Smooth muscle cell of trachea (primary cell): ENCODE data around the gene PEX3. TPM values are rescaled to one million over a fixed set of nuclear protein-coding genes. Genes with fewer than 3 reads are reported as not detected.

Experiments used
- total RNA-seq: library from RNA; depleted of rRNA; stranded (reverse); fragments of >200 nt; gene quantifications from 2 replicates; pipeline ENCODE4 v1.2.1, GENCODE V29; 2014

The PEX3 gene, protein sequence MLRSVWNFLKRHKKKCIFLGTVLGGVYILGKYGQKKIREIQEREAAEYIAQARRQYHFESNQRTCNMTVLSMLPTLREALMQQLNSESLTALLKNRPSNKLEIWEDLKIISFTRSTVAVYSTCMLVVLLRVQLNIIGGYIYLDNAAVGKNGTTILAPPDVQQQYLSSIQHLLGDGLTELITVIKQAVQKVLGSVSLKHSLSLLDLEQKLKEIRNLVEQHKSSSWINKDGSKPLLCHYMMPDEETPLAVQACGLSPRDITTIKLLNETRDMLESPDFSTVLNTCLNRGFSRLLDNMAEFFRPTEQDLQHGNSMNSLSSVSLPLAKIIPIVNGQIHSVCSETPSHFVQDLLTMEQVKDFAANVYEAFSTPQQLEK
- 25.9 and 28.1 TPM in 2 replicates for total RNA-seq

DNA sequence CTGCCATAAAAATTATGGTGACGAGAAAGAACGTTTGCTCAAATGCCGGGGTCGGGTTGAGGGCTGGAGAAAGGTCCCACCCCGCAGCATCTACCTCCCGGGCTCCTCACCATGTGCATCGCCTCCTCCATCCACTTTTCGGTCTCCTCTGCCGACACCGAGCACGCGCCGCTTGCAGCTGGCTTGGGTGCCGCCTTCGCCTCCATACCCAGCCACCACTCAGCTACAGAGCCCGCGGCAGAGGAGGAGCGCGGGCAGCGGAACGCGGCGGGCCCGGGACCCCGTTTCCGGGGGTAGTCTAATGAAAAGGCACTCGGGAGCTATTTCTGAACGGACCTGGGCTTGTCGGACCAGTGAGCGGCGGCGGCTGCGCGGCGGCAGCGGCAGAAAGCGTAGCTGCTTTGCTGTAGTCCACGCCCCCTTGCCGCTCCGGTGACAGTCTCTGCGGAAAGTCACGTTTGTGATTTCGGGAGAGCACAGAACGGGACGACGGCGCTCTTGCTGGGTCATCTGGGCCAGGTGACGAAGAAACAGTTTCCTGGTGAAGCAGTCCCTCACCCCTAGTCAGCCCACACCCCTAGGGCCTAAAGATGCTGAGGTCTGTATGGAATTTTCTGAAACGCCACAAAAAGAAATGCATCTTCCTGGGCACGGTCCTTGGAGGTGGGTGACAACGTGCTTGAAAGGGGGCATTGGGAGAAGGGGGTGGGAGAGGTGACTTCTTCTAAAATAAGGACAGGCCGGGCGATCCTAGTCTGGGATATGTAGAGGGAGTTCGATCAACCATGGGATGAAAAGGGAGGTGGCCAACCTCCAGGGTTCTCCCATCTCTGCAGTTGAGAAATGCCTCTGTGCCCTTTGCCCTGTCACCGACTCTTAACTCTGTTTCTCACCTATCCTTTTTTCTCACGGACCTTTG is at the start of gene PEX3, which contains the start of gene ADAT2:
Gene PEX3, plus strand, starts transcription at position 353 of the 919 bp plus-strand sequence. Its CDS starts 238 bp downstream, at position 591.
Gene ADAT2, minus strand, starts transcription at position 243 of the 919 bp plus-strand sequence. Its CDS starts 37 bp downstream, at position 206.

DNA sequence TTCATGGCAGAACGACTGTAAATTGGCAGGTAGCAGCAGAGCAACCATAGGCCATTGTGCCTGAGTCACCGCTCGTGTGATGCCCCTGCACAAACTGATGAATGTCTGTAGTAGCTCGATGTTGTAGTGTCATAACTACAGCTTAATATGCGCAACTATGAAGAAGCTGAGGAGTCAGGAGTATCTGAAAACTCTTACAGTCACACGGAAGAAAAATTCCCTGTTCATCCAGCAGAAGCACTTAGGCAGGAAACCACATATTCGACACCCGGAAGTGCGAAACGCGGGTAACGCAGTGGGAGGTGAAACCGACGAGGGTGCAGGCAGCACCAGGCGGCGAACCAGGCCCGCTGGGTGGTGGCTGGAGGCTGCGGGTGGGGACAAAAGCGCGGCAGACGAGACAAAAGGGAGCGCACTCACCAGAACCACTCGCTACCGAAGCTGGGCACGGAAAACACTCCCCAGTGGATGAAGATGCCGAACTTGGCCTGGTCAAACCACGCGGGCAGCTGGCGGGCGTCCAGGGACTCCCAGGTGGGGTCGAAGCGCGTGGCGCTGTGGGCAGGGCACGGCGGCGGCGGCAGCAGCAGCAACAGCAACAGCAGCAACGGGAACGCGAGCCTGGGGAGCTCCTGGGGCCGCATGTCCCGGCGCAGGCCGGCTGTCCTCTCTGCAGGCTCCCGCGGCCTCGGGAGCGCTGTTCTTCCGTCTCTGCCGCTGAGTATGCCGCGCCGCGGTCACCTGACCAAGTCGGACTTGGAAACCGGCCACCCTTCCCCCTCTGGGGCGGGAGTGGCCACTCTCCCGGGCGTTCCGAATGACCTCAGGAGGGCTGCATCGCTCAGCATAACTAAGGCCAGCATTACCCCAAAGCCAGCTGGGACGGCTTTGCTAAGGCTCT is 60.6 kb downstream of the PEX3 start, which contains the start of gene FUCA2:
Gene FUCA2, minus strand, starts transcription at position 730 of the 901 bp plus-strand sequence. Its CDS starts 86 bp downstream, at position 644.

Other genes with a start within 250 kb of the PEX3 start
- 4.1 and 12.1 TPM in 2 replicates for gene ADAT2, start 110 bp upstream of the PEX3 start, total RNA-seq
- gene FUCA2, start 60.9 kb downstream of the PEX3 start, total RNA-seq, result 64.7 and 131 TPM in 2 replicates
- 52.9 TPM in 2 replicates for gene PHACTR2, start 227.2 kb downstream of the PEX3 start, total RNA-seq